Measurements from ENCODE around the gene C10orf143. TPM values are rescaled to one million over a fixed set of nuclear protein-coding genes. Genes with fewer than 3 reads are reported as not detected.

The C10orf143 gene
- total RNA-seq, 1 experiment from 2014 or later: 1.6 TPM

DNA sequence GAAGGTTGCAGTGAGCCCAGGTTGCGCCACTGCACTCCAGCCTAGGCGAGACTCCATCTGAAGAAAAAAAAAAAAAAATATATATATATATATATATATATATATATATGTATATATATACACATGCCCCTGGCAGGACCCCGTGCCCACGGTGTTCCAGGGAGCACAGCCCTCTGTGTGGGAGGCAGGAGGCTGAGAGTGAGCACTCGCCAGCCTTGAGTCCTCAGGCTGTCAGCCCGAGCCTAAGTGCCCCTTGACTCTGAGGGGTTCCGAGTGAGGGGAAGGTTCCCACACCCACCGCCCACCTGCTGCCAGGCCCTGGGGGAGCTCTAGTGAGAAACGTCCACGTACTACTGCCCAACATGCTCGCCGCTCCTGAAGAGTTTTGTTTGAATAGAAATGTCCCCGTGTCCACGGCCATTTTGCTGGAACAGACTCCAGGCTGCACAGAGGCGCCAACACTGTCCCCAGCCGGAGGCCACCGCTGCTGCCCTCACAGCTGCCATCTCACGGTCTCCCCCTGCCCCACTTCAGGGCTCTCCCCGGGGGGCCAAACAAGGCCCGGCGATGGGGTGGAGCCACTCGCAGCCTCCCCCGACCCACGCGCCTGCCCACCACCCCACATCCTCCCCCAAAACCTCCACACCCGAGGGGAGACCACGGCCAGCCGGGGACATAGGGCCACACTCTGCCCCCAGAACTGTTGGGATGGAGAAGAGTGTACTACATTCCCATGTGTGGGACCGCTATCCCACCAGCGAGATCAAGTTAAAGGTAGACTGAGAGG, 83.8 kb downstream of the C10orf143 start (continued):
- TF ChIP-seq, protein P1, sequence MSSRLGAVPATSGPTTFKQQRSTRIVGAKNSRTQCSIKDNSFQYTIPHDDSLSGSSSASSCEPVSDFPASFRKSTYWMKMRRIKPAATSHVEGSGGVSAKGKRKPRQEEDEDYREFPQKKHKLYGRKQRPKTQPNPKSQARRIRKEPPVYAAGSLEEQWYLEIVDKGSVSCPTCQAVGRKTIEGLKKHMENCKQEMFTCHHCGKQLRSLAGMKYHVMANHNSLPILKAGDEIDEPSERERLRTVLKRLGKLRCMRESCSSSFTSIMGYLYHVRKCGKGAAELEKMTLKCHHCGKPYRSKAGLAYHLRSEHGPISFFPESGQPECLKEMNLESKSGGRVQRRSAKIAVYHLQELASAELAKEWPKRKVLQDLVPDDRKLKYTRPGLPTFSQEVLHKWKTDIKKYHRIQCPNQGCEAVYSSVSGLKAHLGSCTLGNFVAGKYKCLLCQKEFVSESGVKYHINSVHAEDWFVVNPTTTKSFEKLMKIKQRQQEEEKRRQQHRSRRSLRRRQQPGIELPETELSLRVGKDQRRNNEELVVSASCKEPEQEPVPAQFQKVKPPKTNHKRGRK (CRISPR knock-in tag; IDR thresholded peaks at IDR 0.05; ENCODE audit: borderline replicate concordance): no peak
- TF ChIP-seq ETV6 (CRISPR knock-in tag; IDR thresholded peaks at IDR 0.05): no peak

DNA sequence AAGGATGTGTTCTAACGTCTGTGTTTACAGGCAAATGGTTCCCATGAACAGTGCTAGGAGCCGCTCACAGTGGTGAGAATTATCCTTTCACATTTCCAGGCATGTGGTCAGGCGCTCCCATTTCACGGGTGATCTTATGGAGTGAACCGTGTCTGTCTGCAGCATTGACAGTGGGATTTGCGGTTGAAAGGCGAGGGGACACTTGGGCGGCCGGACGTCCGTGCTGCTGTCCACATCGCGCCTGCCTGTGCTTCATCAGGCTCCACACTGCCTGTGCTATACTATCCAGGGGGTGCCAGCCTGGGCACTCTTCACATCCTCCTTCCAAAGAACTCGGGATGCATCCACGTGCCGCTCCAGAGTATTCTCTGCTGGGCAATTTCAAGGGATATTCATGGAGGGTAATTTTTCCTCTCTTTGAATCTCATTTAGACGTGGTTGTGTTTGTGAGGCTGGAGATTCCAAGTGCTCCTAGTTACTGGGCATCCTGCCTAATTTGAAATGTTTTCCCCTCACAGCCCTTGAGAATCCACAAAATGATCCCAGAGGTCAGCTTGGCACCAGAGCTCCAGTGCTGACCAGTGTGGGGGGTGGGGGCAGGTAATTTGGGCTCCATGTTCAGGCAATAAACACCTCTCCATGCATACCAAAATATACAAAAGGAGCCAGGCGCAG, 84.7 kb downstream of the C10orf143 start:
- Mint-ChIP-seq H3K4me3 (no peak overlapping the region), H3K36me3 (no peaks in the 10 kb centered on the region), H3K9me3 (peaks cover 7% of the 10 kb centered on the region), H3K27ac (no peak overlapping the region), H3K27me3 (ENCODE audit: low read depth) (no peaks in the 10 kb centered on the region), H3K4me1 (no peaks in the 10 kb centered on the region)
- TF ChIP-seq RORB (CRISPR knock-in tag; IDR thresholded peaks at IDR 0.05) (no peak), TEAD4 (CRISPR knock-in tag; IDR thresholded peaks at IDR 0.05) (no peak), SMAD3 (CRISPR knock-in tag; IDR thresholded peaks at IDR 0.05; ENCODE audit: borderline replicate concordance) (no peak), IRF2 (CRISPR knock-in tag; IDR thresholded peaks at IDR 0.05; ENCODE audit: borderline replicate concordance, low read depth) (no peak), GRHL2 (CRISPR knock-in tag; IDR thresholded peaks at IDR 0.05; ENCODE audit: insufficient replicate concordance, severe bottlenecking) (no peak)
- TF ChIP-seq, protein P2, sequence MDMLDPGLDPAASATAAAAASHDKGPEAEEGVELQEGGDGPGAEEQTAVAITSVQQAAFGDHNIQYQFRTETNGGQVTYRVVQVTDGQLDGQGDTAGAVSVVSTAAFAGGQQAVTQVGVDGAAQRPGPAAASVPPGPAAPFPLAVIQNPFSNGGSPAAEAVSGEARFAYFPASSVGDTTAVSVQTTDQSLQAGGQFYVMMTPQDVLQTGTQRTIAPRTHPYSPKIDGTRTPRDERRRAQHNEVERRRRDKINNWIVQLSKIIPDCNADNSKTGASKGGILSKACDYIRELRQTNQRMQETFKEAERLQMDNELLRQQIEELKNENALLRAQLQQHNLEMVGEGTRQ (CRISPR knock-in tag; IDR thresholded peaks at IDR 0.05): no peak
- TF ChIP-seq, protein P3, sequence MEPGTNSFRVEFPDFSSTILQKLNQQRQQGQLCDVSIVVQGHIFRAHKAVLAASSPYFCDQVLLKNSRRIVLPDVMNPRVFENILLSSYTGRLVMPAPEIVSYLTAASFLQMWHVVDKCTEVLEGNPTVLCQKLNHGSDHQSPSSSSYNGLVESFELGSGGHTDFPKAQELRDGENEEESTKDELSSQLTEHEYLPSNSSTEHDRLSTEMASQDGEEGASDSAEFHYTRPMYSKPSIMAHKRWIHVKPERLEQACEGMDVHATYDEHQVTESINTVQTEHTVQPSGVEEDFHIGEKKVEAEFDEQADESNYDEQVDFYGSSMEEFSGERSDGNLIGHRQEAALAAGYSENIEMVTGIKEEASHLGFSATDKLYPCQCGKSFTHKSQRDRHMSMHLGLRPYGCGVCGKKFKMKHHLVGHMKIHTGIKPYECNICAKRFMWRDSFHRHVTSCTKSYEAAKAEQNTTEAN (CRISPR knock-in tag; IDR thresholded peaks at IDR 0.05): no peak
- TF ChIP-seq, protein P4, sequence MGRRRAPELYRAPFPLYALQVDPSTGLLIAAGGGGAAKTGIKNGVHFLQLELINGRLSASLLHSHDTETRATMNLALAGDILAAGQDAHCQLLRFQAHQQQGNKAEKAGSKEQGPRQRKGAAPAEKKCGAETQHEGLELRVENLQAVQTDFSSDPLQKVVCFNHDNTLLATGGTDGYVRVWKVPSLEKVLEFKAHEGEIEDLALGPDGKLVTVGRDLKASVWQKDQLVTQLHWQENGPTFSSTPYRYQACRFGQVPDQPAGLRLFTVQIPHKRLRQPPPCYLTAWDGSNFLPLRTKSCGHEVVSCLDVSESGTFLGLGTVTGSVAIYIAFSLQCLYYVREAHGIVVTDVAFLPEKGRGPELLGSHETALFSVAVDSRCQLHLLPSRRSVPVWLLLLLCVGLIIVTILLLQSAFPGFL (CRISPR knock-in tag; IDR thresholded peaks at IDR 0.05; ENCODE audit: borderline replicate concordance): no peak
- TF ChIP-seq, protein P5, sequence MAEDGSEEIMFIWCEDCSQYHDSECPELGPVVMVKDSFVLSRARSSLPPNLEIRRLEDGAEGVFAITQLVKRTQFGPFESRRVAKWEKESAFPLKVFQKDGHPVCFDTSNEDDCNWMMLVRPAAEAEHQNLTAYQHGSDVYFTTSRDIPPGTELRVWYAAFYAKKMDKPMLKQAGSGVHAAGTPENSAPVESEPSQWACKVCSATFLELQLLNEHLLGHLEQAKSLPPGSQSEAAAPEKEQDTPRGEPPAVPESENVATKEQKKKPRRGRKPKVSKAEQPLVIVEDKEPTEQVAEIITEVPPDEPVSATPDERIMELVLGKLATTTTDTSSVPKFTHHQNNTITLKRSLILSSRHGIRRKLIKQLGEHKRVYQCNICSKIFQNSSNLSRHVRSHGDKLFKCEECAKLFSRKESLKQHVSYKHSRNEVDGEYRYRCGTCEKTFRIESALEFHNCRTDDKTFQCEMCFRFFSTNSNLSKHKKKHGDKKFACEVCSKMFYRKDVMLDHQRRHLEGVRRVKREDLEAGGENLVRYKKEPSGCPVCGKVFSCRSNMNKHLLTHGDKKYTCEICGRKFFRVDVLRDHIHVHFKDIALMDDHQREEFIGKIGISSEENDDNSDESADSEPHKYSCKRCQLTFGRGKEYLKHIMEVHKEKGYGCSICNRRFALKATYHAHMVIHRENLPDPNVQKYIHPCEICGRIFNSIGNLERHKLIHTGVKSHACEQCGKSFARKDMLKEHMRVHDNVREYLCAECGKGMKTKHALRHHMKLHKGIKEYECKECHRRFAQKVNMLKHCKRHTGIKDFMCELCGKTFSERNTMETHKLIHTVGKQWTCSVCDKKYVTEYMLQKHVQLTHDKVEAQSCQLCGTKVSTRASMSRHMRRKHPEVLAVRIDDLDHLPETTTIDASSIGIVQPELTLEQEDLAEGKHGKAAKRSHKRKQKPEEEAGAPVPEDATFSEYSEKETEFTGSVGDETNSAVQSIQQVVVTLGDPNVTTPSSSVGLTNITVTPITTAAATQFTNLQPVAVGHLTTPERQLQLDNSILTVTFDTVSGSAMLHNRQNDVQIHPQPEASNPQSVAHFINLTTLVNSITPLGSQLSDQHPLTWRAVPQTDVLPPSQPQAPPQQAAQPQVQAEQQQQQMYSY (CRISPR knock-in tag; IDR thresholded peaks at IDR 0.05): no peak
- ATAC-seq (no peak), DNase-seq (ENCODE audit: low spot score) (no peak)
- ChIA-PET CTCF (no interaction called here), POLR2A (no interaction called here)

DNA sequence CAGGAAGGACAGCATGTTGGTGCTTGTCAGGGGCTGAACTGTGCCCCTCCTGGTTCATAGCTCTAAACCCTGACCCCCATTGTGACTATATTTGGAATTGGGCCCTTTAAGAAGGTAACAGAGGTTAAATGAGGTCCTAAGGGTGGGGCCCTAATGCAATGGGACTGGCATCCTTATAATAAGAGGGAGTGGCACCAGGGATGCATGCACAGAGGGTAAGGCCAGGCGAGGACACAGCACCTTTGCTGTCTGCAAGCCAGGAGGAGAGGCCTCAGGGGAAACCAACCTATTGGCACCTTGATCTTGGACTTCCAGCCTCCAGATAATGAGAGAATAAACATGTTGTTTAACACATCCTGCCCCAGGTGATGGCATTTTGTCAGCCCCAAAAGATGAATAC, 85.3 kb downstream of the C10orf143 start:
- no peak overlapping the region for H3K27ac Mint-ChIP-seq
- CTCF ChIA-PET: no interaction called here
- DNase-seq (ENCODE audit: low spot score): no peak
- TF ChIP-seq ZNF219 (CRISPR knock-in tag; IDR thresholded peaks at IDR 0.05; ENCODE audit: borderline replicate concordance) (no peak), FOXJ3 (CRISPR knock-in tag; IDR thresholded peaks at IDR 0.05; ENCODE audit: borderline replicate concordance) (no peak), HMGA2 (CRISPR knock-in tag; IDR thresholded peaks at IDR 0.05) (no peak), NR3C1 (CRISPR knock-in tag; conservative IDR thresholded peaks at IDR 0.05; ENCODE audit: low read depth) (no peak), MYBL2 (CRISPR knock-in tag; IDR thresholded peaks at IDR 0.05) (no peak), EMX1 (CRISPR knock-in tag; IDR thresholded peaks at IDR 0.05) (no peak)
- TF ChIP-seq, protein P6, sequence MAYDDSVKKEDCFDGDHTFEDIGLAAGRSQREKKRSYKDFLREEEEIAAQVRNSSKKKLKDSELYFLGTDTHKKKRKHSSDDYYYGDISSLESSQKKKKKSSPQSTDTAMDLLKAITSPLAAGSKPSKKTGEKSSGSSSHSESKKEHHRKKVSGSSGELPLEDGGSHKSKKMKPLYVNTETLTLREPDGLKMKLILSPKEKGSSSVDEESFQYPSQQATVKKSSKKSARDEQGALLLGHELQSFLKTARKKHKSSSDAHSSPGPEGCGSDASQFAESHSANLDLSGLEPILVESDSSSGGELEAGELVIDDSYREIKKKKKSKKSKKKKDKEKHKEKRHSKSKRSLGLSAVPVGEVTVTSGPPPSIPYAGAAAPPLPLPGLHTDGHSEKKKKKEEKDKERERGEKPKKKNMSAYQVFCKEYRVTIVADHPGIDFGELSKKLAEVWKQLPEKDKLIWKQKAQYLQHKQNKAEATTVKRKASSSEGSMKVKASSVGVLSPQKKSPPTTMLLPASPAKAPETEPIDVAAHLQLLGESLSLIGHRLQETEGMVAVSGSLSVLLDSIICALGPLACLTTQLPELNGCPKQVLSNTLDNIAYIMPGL (CRISPR knock-in tag; IDR thresholded peaks at IDR 0.05): no peak
- TF ChIP-seq, protein P3 (CRISPR knock-in tag; IDR thresholded peaks at IDR 0.05): no peak
- TF ChIP-seq, protein P7, sequence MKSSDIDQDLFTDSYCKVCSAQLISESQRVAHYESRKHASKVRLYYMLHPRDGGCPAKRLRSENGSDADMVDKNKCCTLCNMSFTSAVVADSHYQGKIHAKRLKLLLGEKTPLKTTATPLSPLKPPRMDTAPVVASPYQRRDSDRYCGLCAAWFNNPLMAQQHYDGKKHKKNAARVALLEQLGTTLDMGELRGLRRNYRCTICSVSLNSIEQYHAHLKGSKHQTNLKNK (CRISPR knock-in tag; IDR thresholded peaks at IDR 0.05): no peak

More for the DNA sequence above, 85.3 kb downstream of the C10orf143 start:
- H3K4me3 Mint-ChIP-seq: no peak overlapping the region
- H3K9me3 Mint-ChIP-seq: peaks cover 7% of the 10 kb centered on the region
- POLR2A ChIA-PET: no interaction called here
- no peak for ATAC-seq
- H3K36me3 Mint-ChIP-seq: no peaks in the 10 kb centered on the region
- no peaks in the 10 kb centered on the region for H3K4me1 Mint-ChIP-seq
- 0 out of 2 replicates have a peak, but pooled peaks cover 3% of the 10 kb centered on the region for H3K27me3 Mint-ChIP-seq (ENCODE audit: low read depth)

Data from WTC11 (cell line).